NCI-H146 treated with DMSO at 0.1 percent for 48 hours (cell line): Measurements from ENCODE around the gene CAMK1G.

Experiments
- DNase-seq: peaks from one replicate; lab custom pipeline; 2025; ENCODE audit not compliant: unreplicated experiment; lab: John Stamatoyannopoulos, UW

CAMK1G gene

DNA sequence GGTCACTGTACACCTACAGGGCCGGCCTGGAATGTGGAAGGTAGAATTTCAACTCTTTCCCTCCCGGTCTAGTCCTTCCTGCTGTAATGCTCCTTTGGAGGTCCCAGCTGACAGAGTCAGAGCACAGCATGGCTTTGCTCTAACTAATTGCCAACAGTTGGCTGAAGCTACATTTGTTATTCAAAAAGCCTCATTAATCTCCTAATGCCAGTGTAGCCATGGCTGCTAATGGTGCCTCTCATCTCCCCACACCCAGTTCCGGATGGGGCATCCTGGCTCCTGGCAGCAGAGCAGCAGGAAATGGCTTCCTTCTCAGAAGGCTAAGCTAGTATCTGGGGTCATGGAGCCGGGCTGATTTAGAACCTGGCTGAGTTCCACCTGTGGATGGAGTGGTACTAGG lies 18.7 kb upstream of the CAMK1G start:
- DNase-seq, result no peak

DNA sequence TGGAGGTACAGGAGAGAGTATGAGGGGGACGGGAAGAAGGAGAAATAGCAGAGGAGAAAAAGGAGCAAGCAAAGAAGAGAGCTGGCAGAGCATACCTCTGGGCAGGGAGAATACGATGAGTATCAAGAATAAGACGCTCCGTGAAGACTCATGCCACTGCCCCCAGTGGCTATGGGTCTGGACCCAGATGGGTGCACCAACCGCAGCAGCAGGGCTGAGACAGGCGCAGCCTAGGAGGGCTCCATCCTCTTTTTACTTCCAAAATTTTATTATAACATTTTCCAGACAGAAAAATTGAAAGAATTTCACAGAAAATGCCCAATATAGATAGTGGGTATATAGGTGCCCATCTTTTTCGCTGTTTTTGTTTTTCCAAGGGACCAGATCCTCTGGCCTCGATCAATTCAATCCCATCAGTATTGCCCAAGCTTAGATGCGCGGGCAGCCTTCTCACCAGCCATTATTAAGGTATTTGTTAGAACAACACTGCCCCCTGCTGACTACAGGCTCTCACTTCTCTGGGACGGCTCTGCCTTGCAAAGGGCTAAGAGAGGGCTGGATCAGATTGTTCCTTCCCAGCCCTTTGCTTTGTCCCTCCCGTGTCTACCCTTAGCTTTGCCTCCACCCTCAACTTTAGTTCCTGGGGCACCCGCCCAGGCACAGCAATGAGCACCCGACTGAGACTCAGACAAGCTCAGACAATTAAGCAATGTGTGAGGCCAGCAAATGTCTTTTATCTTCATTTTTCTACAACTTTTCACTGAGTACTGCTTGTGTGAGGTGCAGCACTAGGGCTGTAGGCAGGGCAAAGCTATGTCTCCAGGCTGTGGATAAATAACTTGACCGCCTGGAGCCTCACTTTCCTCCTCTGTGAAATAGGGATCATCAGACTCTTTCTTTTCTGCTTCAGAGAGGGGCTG lies 17.5 kb upstream of the CAMK1G start:
- DNase-seq, result peak; percentile 77

DNA sequence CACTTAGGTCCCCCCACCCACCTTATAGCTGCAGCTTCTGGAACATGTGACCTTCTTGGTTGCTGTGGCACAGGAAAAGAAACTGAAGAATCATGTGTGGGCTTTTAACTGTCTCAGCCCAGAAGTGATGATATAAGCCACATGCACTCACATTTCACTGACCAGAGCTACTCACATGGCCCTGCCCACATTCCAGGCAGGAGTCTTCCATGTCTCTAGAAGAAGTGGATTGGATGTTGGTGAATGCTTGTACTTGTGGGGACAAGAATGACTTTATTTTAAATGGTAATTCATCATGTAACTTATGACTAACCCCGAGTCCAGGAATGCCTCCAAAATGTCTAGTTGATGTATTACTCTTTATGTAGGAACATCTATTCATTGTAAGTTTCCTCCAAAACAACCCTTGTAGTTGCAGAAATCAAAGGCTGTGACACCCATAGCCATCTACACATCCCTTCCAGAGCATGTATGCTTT lies 15.8 kb upstream of the CAMK1G start:
- DNase-seq, result no peak

DNA sequence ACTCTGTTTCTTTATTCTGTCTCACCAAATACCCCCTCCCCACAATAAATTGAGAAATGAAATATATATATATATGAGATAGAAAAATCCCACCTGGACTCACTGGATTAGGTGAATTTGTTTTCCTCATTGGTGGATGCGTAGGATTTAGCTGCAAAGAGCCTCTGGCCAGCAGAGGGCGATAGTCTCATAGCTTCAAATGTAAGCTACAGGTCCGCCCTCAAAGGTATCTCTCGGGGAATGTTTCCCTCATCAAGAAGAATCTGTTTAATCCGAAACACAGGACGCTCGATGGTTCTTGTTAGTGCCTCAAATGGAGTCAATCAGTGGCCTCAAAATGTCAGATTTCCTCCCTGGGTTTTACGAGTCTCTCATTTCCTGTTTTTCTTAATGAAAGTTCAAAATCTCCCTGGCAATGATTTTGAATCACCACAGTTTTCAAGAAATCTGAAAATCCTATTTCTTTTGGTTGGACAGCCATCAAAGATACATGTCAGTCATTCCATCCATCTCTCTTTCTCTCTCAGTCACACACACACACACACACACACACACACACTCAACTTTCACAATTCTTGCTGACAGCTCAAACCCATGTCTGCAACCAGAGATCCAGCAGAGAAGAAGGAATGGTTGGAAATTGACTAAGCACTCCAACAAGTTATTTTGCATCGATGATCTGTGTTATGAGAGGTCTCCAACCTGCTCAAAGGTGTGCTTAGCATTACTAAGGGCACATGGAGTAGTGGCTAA lies 13.9 kb upstream of the CAMK1G start:
- peak; percentile 29 for DNase-seq

DNA sequence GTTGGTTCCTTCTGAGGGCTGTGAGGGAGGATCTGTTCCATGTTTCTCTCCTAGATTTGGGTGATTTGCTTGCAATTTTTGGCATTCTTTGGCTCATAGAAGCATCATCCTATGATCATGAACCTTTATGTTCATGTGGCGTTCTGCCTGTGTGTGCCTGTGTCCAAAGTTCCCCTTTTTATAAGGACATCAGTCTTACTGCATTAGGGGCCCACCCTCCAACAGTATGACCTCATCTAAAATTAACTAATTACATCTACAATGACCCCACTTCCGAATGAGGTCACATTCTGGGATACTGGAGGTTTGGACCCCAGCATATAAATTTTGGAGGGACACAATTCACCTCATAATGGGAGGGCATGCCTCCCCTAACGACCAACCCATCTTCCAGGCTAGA lies 12.8 kb upstream of the CAMK1G start:
- DNase-seq, result no peak

DNA sequence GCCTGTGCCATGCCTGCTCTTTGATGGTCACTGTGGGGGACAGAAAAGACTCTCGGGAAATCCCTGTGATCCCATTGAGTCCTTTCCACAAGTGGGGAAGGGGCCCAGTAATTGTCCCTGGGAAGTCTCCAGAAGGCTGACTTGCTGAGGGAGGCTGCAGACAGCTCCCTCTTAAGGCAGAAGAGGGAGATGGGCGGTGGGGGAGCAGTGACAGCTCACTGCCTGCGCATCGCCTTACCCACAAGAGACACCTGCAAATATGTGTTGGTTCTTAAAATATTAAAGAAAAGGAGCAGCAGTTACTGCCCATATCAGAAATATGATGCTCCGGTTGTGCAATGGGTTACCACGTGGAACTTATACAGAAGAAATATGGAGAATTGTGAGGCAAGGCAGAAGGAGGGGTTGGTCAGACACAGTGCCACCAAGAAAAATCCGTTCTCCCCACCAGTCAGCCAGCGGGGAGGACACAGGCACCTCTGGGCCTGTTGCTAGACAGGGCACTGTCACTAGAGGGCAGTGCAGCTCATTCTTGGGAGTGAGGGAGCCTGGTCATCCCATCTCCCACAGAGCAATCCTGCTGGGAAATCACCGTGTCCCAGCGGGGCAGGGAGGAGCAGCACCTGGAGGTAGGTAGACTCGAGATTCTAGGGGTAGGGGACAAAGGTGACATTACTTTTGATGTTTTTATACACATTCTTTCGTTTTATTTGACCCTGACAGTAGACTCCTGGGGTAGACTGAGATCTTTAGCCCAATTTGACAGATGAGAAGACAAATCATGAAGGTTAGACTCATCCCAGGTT lies 6.9 kb upstream of the CAMK1G start:
- peak; percentile 65 for DNase-seq

DNA sequence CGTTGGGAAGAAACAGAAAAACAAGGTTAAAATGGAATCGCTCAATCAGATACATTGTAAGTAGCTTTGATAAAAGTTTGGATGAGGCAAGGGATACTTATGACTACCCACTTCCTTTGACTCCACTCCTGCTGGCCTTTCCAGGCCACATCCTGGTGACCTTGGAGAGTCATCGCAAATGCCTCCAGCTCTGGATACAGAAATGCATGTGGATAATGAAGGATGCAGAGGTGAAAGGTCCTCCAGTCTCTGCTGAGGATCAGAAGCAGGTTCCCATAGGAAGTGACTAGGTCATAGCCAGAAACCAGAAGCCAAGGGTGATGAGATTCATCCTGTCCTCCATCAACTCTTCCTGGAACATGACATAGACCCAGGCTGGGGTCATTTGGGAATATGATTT lies 6.2 kb upstream of the CAMK1G start:
- DNase-seq, result no peak

DNA sequence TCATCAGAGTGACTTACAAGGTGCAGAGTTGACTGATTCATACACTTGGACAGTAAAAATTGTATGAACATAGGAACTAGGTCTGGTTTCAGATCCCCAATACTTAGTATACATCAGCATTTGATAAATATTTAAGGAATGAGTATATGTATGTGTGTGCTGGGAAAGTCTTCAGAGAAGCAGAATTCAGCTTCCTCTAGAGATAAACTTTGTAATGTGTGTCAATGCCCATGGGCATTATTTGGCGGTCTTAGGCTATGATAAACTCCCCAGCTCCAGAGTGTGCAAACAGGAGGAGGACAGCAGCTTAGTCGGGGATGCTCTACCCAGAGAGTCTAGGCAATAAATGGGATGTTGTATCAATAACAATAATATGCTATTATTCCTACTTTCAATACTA lies 2.9 kb upstream of the CAMK1G start:
- DNase-seq, result no peak

DNA sequence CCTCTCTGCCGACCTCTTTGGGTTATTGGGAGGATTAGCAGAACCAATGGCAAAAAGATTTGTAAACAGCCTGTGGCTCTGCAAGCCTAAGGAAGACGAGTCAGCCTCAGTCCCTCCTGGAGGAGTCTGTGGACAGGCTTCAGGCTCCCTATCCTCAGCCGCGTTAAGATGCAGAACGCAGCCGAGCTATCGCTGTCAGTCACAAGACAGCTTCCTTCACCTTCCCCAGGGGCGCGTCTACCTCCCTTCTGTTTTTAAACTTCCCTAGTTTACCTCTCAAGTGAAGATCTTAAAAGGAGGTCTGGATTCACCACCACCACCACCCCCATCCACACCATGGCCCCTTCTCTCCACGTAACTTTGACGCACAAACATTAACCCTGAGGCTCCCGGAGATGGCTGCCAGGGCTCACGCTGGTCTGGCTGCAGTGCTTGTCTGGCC lies 738 bp downstream of the CAMK1G start:
- no peak for DNase-seq

DNA sequence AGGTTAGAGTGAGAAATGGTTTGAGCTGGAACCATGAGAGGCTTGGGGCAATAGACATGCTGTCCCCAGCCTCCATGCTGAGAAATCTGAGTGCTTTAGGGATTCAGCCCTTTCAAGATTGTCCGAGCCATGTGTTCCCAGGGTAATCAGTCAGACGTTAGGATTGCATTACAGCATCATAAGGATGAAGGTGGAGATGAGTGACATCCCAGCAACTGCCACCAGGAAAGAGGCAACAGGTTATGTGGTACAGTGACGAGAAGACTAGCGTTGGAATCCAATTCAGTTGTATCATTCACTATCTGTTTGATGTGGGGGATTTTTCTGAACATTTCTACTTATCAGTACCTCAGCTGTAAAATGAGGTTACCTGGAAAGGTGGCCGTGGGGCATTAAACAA lies 1.7 kb downstream of the CAMK1G start:
- no peak for DNase-seq

DNA sequence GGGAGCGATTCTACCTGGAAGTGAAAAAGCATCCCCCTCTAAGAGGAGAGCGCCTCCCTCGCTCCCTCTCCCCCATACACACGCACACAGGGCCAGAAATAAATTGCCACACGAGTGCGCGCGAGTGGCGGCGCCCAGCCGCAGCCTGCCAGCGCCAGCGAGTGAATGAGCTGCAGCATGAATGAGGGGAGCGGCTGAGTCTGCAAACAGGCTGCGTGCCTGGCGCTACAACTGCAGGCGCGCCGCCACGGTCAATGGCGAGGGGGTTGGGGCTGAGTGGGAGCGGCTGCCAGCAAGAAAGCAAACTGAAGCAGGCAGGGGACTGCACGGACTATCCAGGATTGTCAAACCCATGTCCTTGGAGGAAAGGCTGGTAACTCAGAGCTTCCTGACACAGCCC lies 2.2 kb downstream of the CAMK1G start:
- peak; percentile 26 for DNase-seq

DNA sequence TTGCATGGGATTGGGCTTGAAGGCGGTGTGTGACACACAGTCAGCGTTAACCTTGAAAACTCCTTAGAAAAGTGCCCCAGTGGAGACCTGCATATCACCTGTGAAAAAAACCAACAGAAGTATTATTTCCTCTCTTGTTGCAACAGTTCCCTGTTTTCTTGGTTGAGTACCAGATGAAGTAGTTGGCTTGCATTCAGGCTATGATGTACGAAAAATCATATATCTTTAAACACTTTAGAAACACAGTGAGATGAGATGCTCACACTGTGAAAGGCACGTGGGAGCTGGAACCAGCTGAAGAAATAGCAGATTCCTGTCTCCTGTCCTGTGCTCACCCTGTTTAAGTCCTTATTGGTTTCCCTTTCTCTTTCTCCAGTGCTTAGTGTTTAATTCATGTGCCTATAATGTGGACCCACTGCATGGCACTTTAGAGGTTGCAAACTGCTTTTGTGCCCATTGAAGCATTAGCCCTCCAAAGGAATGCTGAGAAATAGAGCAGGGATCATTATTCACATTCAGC lies 2.8 kb downstream of the CAMK1G start:
- DNase-seq, result no peak

DNA sequence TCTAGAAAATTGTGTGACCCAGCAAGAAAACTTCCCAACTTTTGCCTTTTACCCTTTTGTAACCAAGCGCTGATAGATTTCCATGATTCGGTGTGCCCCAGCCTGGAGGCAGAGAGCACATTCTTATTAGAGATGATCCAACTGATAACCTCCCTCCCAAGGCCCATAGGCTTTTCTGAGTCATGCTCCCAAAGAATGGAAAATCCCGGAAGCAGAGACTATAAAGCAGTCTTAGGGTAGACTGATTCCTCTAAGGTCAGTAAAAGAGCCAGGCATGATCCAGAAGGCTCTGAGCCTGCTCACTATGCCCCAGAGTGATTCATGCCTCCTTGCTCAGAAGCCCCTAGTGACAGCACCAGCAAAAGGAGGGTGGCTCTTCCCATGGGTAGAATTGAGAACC lies 4.3 kb downstream of the CAMK1G start:
- DNase-seq, result no peak

DNA sequence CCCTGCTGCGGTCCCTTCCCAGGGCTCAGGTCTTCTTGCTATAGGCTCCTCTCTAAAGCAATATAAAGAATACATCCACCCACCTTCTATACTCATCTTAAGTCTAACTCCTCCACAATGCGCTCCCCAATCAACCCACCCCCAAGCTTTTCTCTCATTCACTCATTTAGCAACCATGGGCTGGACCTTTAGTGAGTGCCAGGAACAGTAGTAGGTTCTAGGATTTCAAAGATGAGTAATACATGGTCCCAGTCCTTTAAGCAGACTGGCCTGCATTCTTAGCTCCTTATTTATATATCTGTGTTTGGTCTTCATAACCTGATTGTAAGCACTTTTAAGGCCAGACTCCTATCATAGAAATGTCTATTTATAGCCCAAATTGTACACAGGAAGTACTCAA lies 5.9 kb downstream of the CAMK1G start:
- no peak for DNase-seq

DNA sequence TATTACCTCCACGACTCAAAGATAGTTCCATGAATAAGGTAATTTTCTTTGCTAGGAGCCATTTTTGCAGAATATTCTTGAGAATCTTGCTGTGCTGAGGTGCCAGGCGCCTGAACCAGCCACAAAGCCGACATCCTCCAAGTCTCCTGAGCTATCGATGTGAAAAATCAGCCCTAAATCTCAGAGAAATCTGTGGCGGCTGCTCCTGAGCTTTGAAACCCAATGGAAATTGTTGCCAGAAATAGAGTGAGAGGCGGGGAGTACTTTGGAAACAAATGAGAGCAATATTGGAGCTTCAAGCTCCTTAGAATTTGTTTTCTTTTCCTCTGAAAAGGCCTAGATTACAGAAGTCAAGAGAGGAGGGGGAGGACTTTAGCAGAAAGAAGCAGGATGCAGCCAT lies 6.3 kb downstream of the CAMK1G start:
- DNase-seq, result no peak

DNA sequence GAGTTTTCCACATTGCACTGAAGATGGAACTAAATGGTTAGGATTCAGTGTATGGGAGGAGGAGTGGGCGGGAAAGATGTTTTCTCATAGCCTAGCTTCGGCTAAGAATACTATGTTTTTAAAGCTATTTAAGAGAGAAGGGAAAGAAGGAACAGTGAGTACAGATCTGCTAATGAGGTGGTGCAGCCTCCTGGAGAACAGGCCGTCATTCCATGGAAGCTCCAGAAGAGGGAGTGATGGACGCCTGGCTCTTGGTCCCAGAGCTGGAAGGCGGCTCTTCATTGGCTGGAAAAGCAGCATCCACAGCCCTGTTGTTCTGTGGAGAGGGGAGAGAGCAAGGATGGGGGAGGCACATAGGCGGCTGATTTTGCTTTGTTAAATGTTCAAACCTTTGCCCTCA lies 6.9 kb downstream of the CAMK1G start:
- no peak for DNase-seq

DNA sequence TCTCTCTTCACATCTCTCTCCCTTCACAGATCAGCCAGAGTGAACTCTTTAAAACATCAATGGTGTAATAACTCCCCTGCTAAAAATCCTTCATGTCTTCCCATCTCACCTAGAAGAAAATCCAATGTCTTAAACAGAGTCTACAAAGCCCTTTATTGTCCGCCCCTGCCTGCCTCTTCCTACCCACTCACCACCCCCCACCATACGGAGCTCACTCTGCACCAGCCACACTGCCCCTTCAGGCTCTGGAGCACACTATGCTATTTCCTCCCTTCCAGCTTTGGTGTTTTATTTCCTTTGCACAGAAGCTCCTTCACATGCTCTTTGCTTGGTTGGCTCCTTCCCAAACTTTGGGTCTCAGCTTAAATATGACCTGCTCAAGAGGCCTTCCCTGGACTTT lies 10.2 kb downstream of the CAMK1G start:
- DNase-seq, result no peak

DNA sequence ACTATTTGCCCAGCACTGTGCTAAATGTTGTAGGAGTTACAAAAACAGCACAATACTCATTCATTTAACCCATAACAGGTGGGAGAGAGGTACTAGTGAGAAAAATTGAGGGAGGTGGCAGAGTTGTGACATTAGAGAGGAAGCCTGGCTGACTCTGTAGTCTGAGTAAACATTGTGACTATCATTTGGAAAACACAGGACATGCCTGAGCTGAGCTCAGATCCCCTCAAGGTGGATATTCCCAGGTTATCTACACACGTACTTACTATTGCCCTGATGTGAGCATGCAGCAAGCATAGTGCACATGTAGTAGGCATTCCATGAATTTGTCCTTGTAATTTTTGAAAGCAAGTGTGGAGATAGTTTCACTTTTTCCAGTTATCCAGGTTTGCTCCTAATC lies 10.9 kb downstream of the CAMK1G start:
- no peak for DNase-seq

DNA sequence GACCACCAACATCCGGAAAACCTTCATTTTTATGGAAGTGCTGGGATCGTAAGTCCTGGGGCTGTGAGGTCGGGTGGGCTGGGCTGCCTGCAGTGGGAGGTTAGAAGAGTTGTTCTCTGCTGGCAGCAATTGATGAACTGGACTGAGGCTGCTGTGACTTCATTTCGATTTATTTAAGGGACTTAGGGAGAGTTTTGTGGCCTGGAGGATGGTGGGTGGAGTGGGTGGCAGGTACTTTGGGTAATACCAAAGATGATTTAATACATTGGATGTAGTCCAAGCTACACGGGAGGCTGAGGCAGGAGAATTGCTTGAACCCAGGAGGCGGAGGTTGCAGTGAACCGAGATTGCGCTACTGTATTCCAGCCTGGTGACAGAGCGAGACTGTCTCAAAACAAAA lies 11.5 kb downstream of the CAMK1G start:
- DNase-seq, result no peak

DNA sequence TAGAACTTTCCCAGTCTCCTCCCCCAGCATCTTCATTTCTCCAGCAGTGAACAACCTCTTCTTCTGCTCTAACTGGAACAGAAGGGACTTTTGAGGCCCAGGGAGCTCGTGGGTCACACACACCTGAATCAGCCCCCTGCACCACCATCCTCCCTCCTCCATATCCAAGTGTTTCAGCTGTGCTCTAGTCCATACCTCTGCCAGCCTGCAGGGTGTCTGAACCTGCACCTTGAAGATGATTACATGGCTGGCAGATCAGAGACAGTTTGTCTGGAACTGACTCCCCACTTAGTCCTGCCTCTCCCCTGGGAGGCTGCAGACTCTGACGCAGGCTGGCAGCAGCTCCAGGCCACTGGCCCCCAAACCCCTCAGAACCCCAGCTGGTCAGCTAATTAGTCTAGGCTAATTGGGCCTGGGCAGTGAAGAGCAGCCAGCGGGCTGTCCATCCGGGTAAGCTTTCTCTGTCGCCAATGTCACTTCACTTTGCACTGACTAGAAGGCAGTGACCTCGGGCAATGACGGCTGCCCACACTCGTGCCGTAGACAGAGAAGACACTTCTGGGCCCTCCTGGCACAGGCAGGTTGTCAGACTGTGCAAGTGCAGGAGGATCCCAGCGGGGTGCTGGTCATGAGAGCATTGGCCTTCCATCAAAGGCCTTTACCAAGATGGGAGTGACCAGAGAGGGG lies 12.2 kb downstream of the CAMK1G start:
- DNase-seq, result no peak

DNA sequence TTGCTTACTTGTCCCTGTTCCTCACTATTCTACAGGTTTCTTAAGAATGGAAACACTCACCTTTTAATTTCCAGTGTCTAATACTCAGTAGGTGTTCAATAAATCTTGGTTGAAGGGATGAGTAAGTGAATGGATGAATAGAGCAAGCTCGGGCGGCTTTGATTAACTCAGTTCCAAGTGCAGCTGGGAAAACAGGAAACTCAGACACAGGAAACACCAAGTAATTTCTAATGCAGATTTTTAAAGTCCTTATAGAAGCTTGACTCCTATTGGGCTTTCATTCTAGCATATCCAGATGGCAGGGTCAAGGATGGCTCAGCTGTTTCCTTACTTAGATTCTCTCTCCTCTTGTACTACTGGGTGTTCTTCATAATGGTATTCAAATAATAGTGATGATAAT lies 14.0 kb downstream of the CAMK1G start:
- no peak for DNase-seq
